Keratinocyte (primary cell): ENCODE data around the gene ZMYND8. TPM values are rescaled to one million over a fixed set of nuclear protein-coding genes. Genes with fewer than 3 reads are reported as not detected.

Source experiments
- DNase-seq: peaks from one replicate; pipeline ENCODE4 v3.0.0-alpha.2; 2011; ENCODE audit warnings: low read depth, missing footprints, low spot score
- FAIRE-seq: peaks from 2 replicates; lab custom pipeline; 2011; peaks lifted over from hg19 to GRCh38; lab: Jason Lieb, UNC
- H2AFZ ChIP-seq: 2 replicates; pipeline ENCODE4 v1.6.0; 2012; ENCODE audit warnings: low read length, control low read depth, inconsistent platforms; ENCODE audit not compliant: control insufficient read depth
- H3K27ac ChIP-seq: 2 replicates; pipeline ENCODE4 v1.5.1; 2011; ENCODE audit warnings: low read length; ENCODE audit not compliant: control insufficient read depth, insufficient read depth
- H3K27me3 ChIP-seq: 3 replicates; pipeline ENCODE4 v1.6.0; 2011; ENCODE audit warnings: low read length; ENCODE audit not compliant: control insufficient read depth, insufficient read depth; ENCODE audit errors: extremely low read depth
- H3K36me3 ChIP-seq, 2 experiments: 2 replicates in 1 of 2; 3 replicates in 1 of 2; pipeline ENCODE4 v1.5.1; 2011; ENCODE audit warnings: low read length in 2 of 2, mild to moderate bottlenecking in 1 of 2; ENCODE audit not compliant: control insufficient read depth in 2 of 2, insufficient read depth in 2 of 2; ENCODE audit errors: extremely low read depth in 1 of 2
- H3K4me1 ChIP-seq: 3 replicates; pipeline ENCODE4 v1.5.1; 2011; ENCODE audit warnings: low read length; ENCODE audit not compliant: control insufficient read depth, insufficient read depth; ENCODE audit errors: extremely low read depth
- H3K4me2 ChIP-seq: 3 replicates; pipeline ENCODE4 v1.6.0; 2011; ENCODE audit warnings: low read depth, low read length; ENCODE audit not compliant: control insufficient read depth, insufficient read depth; ENCODE audit errors: extremely low read depth
- H3K4me3 ChIP-seq, 3 experiments: fragments of 200-600 bp in 1 of 3; sonication (generic) in 1 of 3; 2 replicates in 2 of 3; 3 replicates in 1 of 3; pipeline ENCODE4 v1.5.1; 2011 to 2016; ENCODE audit warnings: low read length in 3 of 3, mild to moderate bottlenecking in 3 of 3, control low read depth in 2 of 3, inconsistent platforms in 1 of 3, low read depth in 1 of 3, mixed read lengths in 1 of 3, mixed run types in 1 of 3, moderate library complexity in 1 of 3; ENCODE audit not compliant: control insufficient read depth in 2 of 3, insufficient read depth in 2 of 3; ENCODE audit errors: extremely low read depth in 1 of 3
- H3K79me2 ChIP-seq: 2 replicates; pipeline ENCODE4 v1.6.0; 2012; ENCODE audit warnings: low read length; ENCODE audit not compliant: control insufficient read depth, insufficient read depth
- H3K9ac ChIP-seq: 3 replicates; pipeline ENCODE4 v1.6.0; 2011; ENCODE audit warnings: low read length; ENCODE audit not compliant: control insufficient read depth, insufficient read depth; ENCODE audit errors: extremely low read depth
- H3K9me1 ChIP-seq: 3 replicates; pipeline ENCODE4 v1.6.0; 2011; ENCODE audit warnings: low read length; ENCODE audit not compliant: control insufficient read depth, insufficient read depth; ENCODE audit errors: extremely low read depth
- H3K9me3 ChIP-seq: 2 replicates; pipeline ENCODE4 v1.5.1; 2012; ENCODE audit warnings: low read depth, low read length; ENCODE audit not compliant: control insufficient read depth
- H4K20me1 ChIP-seq: 3 replicates; pipeline ENCODE4 v1.6.0; 2011; ENCODE audit warnings: low read length; ENCODE audit not compliant: control insufficient read depth, insufficient read depth; ENCODE audit errors: extremely low read depth
- CTCF ChIP-seq, 3 experiments: IDR thresholded peaks in 1 of 3; conservative IDR thresholded peaks in 1 of 3; optimal IDR thresholded peaks in 1 of 3; 2 replicates in 2 of 3; 3 replicates in 1 of 3; pipeline versions ENCODE3 to v1.5.1; 2011; ENCODE audit warnings: low read length in 3 of 3, mild to moderate bottlenecking in 3 of 3, moderate library complexity in 2 of 3, control low read depth in 1 of 3, inconsistent platforms in 1 of 3; ENCODE audit not compliant: insufficient read depth in 2 of 3; ENCODE audit errors: extremely low read depth in 1 of 3
- EZH2 ChIP-seq: IDR thresholded peaks from one replicate; pipeline ENCODE4 v1.6.1; 2012; ENCODE audit warnings: inconsistent platforms, mild to moderate bottlenecking, low read length, moderate library complexity
- dilution Hi-C: fragments of 300-500 bp; cut with MboI; formaldehyde crosslinking; loops from one replicate; pipeline ENCODE4 v1.7.0; 2020; ENCODE audit warnings: low sequenced_read_pairs; ENCODE audit not compliant: extremely low pct_ligation_motif_present
- polyA plus RNA-seq, 5 experiments: library from polyadenylated mRNA; depleted of rRNA in 3 of 5; stranded (reverse) in 3 of 5; stranded (forward) in 1 of 5; unstranded in 1 of 5; fragments of >200 nt; gene quantifications; 1 replicate in 1 of 5; 2 replicates in 3 of 5; 3 replicates in 1 of 5; pipeline versions ENCODE4 v1.2.1 to v1.2.3, GENCODE V29; 2011 to 2012; ENCODE audit warnings: missing spikeins in 2 of 5, low read depth in 1 of 5, low replicate concordance in 1 of 5

Gene ZMYND8
- polyA plus RNA-seq, 1 donor (not counting 4 experiments of a cell fraction or from before 2014, with no cell fraction given) = 39.8 TPM

GRCh38 chr20:47224300-47224791 is 132.2 kb downstream of the ZMYND8 start:
- dilution Hi-C loops = no loop called here
- Histone ChIP-seq H3K79me2 (peaks cover 5% of the 10 kb centered on the region), H3K27me3 (no peaks in the 10 kb centered on the region), H3K9ac (no peak overlapping the region), H3K27ac (no peak overlapping the region), H3K9me3 (no peaks in the 10 kb centered on the region), H3K4me3 (no peak overlapping the region), H3K36me3 (peaks cover 39 to 48% of the 10 kb centered on the region in 2 experiments), H3K4me2 (no peak overlapping the region), H2AFZ (no peak overlapping the region), H4K20me1 (no peaks in the 10 kb centered on the region), H3K4me1 (no peaks in the 10 kb centered on the region), H3K9me1 (no peaks in the 10 kb centered on the region)
- TF ChIP-seq EZH2 (no peak), CTCF (optimal IDR thresholded peaks at IDR 0.05 in 1 of 3, IDR thresholded peaks at IDR 0.05 in 1 of 3, conservative IDR thresholded peaks at IDR 0.05 in 1 of 3; ENCODE audit: extremely low read depth in 1 of 3, insufficient read depth in 2 of 3, low read length in 3 of 3) (no peak)
- no peak for DNase-seq
- no peak for FAIRE-seq

- H3K9ac ChIP-seq = no peak overlapping the region
- FAIRE-seq (no peak), DNase-seq (no peak)
- no peaks in the 10 kb centered on the region for H3K27me3 ChIP-seq
- H3K9me1 ChIP-seq = no peaks in the 10 kb centered on the region
- H3K4me3 ChIP-seq = no peak overlapping the region
- dilution Hi-C loops = no loop called here
- H3K9me3 ChIP-seq = no peaks in the 10 kb centered on the region
- H3K79me2 ChIP-seq = peaks cover 5% of the 10 kb centered on the region
- H3K27ac ChIP-seq = no peak overlapping the region
- H4K20me1 ChIP-seq = no peaks in the 10 kb centered on the region
- H3K36me3 ChIP-seq = peaks cover 37 to 46% of the 10 kb centered on the region in 2 experiments
- H3K4me2 ChIP-seq = no peak overlapping the region
- no peaks in the 10 kb centered on the region for H3K4me1 ChIP-seq
- no peak overlapping the region for H2AFZ ChIP-seq
- TF ChIP-seq CTCF (optimal IDR thresholded peaks at IDR 0.05 in 1 of 3, IDR thresholded peaks at IDR 0.05 in 1 of 3, conservative IDR thresholded peaks at IDR 0.05 in 1 of 3; ENCODE audit: extremely low read depth in 1 of 3, insufficient read depth in 2 of 3, low read length in 3 of 3) = no peak
- no peak for TF ChIP-seq EZH2
Observed at GRCh38 chr20:47223896-47224295, 132.6 kb downstream of the ZMYND8 start.
